ENCODE measurements around the gene DNAI1.
A peak's percentile ranks its signal among the peaks of the same experiment; 100 is the strongest.
"Not testable (repeated sequence)": the region's sequence is repeated elsewhere in the genome, so short reads cannot be mapped to it uniquely, and the experiment has no call there.

The DNAI1 gene

GRCh38 chr9:34451545-34451944 lies 7.1 kb upstream of the DNAI1 start:
- DNase-seq: no peak

GRCh38 chr9:34452568-34452967 lies 6.0 kb upstream of the DNAI1 start:
- no peak for DNase-seq

- DNase-seq: peak; percentile 10 to 34
Observed at GRCh38 chr9:34454571-34455065, 4.0 kb upstream of the DNAI1 start.

GRCh38 chr9:34456151-34456550 lies 2.5 kb upstream of the DNAI1 start:
- no peak for DNase-seq

GRCh38 chr9:34456746-34457145 lies 1.9 kb upstream of the DNAI1 start:
- DNase-seq: no peak

- no peak for DNase-seq
Observed at GRCh38 chr9:34457266-34458012, 1.2 kb upstream of the DNAI1 start.

- DNase-seq: no peak
Observed at GRCh38 chr9:34458959-34459340, 345 bp downstream of the DNAI1 start.

- DNase-seq: no peak
Observed at GRCh38 chr9:34459356-34459755, 751 bp downstream of the DNAI1 start.

- DNase-seq: no peak
Observed at GRCh38 chr9:34459941-34460340, 1.3 kb downstream of the DNAI1 start.

GRCh38 chr9:34463098-34463900 lies 4.7 kb downstream of the DNAI1 start:
- no peak for DNase-seq

GRCh38 chr9:34463901-34464232 lies 5.3 kb downstream of the DNAI1 start:
- no peak for DNase-seq

- no peak for DNase-seq
Observed at GRCh38 chr9:34464571-34464970, 6.0 kb downstream of the DNAI1 start.

- DNase-seq: no peak
Observed at GRCh38 chr9:34465468-34465867, 6.9 kb downstream of the DNAI1 start.

GRCh38 chr9:34475097-34475496 lies 16.5 kb downstream of the DNAI1 start:
- DNase-seq: no peak

GRCh38 chr9:34477541-34477940 lies 18.9 kb downstream of the DNAI1 start:
- no peak for DNase-seq

- no peak for DNase-seq
Observed at GRCh38 chr9:34479431-34479866, 20.8 kb downstream of the DNAI1 start.

GRCh38 chr9:34481620-34482019 lies 23.0 kb downstream of the DNAI1 start:
- DNase-seq: not testable (repeated sequence)

- DNase-seq: not testable (repeated sequence)
Observed at GRCh38 chr9:34482746-34483145, 24.1 kb downstream of the DNAI1 start.

GRCh38 chr9:34484678-34485077 lies 26.1 kb downstream of the DNAI1 start:
- no peak for DNase-seq

- no peak for DNase-seq
Observed at GRCh38 chr9:34485822-34486221, 27.2 kb downstream of the DNAI1 start.

GRCh38 chr9:34486572-34486971 lies 28.0 kb downstream of the DNAI1 start:
- DNase-seq: no peak

- DNase-seq: no peak
Observed at GRCh38 chr9:34490360-34490759, 31.8 kb downstream of the DNAI1 start.

GRCh38 chr9:34490760-34491159 lies 32.2 kb downstream of the DNAI1 start:
- no peak for DNase-seq

- DNase-seq: no peak
Observed at GRCh38 chr9:34491596-34491995, 33.0 kb downstream of the DNAI1 start.

Measured in NCI-H1930 (cell line).